K562 (cell line): Measurements from ENCODE around the gene RIPOR1.

Experiments used
- ARID2 ChIP-seq: fragments of 450-650 bp; IDR thresholded peaks from 2 replicates; pipeline ENCODE4 v1.6.1; 2017; ENCODE audit warnings: antibody characterized with exemption, mild to moderate bottlenecking
- CEBPB ChIP-seq: fragments of 450-650 bp; IDR thresholded peaks from 2 replicates; pipeline ENCODE4 v1.6.1; 2016; ENCODE audit warnings: missing genetic modification characterization, missing compliant biosample characterization
- CHD2 ChIP-seq: IDR thresholded peaks from 2 replicates; pipeline ENCODE4 v1.6.1; 2011; ENCODE audit warnings: low read depth, low read length
- CREB1 ChIP-seq, 2 experiments: sonication (generic) in 1 of 2; formaldehyde crosslinking in 1 of 2; IDR thresholded peaks; 2 replicates each; pipeline versions ENCODE4 v1.6.1 to v1.8.0; 2012 to 2022; ENCODE audit warnings: inconsistent platforms in 1 of 2, mild to moderate bottlenecking in 1 of 2, missing genetic modification reagents in 1 of 2, moderate library complexity in 1 of 2
- ELF1 ChIP-seq: fragments of 200-800 bp; sonication (Bioruptor generic); IDR thresholded peaks from 2 replicates; pipeline ENCODE4 v1.6.1; 2016; ENCODE audit warnings: missing genetic modification characterization, missing compliant biosample characterization
- EP300 ChIP-seq: IDR thresholded peaks from 2 replicates; pipeline ENCODE4 v1.6.1; 2012; ENCODE audit warnings: low read length, improper control_type of control experiment
- JUN ChIP-seq, 2 experiments: sonication (generic) in 1 of 2; formaldehyde crosslinking in 1 of 2; IDR thresholded peaks; 2 replicates each; pipeline versions ENCODE4 v1.6.1 to v1.8.0; 2012 to 2022; ENCODE audit warnings: borderline replicate concordance in 2 of 2, mild to moderate bottlenecking in 2 of 2, improper control_type of control experiment in 1 of 2, low read depth in 1 of 2, low read length in 1 of 2, missing genetic modification reagents in 1 of 2
- JUNB ChIP-seq: fragments of 450-650 bp; formaldehyde crosslinking; conservative IDR thresholded peaks from 2 replicates; pipeline ENCODE4 v1.4.0; 2020; ENCODE audit warnings: mild to moderate bottlenecking
- POLR2A ChIP-seq: fragments of 450-650 bp; conservative IDR thresholded peaks from 2 replicates; pipeline ENCODE4 v1.6.1; 2016
- RAD21 ChIP-seq, 2 experiments: fragments of 250-450 bp in 1 of 2; fragments of 450-650 bp in 1 of 2; sonication (Bioruptor Pico) in 1 of 2; formaldehyde crosslinking in 1 of 2; IDR thresholded peaks in 1 of 2; conservative IDR thresholded peaks in 1 of 2; 2 replicates each; pipeline versions ENCODE4 v1.4.0 to v1.8.0; 2020 to 2022; ENCODE audit warnings: mild to moderate bottlenecking in 2 of 2, moderate library complexity in 1 of 2
- TBL1XR1 ChIP-seq, 2 experiments: IDR thresholded peaks; 2 replicates each; pipeline ENCODE4 v1.6.1; 2012; ENCODE audit warnings: improper control_type of control experiment in 2 of 2, low read length in 2 of 2, mild to moderate bottlenecking in 1 of 2
- ZFP91 ChIP-seq: sonication (generic); formaldehyde crosslinking; IDR thresholded peaks from 2 replicates; pipeline ENCODE4 v1.8.0; 2022; ENCODE audit warnings: mild to moderate bottlenecking, missing genetic modification reagents
- TF ChIP-seq, protein P1 (sequence below): sonication (generic); formaldehyde crosslinking; IDR thresholded peaks from 2 replicates; pipeline ENCODE4 v1.5.0; 2020; ENCODE audit warnings: missing genetic modification reagents
- TF ChIP-seq, protein P2 (sequence below), 2 experiments: fragments of 450-650 bp; formaldehyde crosslinking in 1 of 2; IDR thresholded peaks; 2 replicates each; pipeline versions ENCODE4 v1.4.0 to v1.6.1; 2014 to 2020; ENCODE audit warnings: mild to moderate bottlenecking in 2 of 2, borderline replicate concordance in 1 of 2, low read depth in 1 of 2

DNA sequence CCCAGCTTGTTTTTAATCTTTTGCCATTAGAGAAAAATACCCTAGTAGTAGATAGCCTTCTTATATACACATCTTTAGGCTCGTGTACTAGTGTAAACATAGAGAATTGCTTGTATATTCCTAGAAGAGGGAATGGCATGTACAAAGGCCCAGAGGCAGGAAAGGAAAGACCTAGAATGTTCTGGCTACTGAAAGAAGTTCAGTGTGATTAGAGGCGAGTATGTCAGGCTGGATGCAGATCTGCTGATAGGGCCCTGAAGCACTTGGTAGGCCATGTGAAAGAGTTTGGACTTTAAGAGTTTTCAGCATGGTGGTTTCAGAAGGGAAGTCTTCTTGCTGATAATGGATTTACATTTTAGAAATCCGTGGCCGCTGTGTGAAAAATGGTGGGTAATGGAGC, 51.1 kb downstream of the RIPOR1 start:
- TF ChIP-seq CREB1 (IDR thresholded peaks at IDR 0.05) = no peak
- TF ChIP-seq CREB1 (CRISPR knock-in tag; IDR thresholded peaks at IDR 0.05) = no peak
- TF ChIP-seq POLR2A = no peak
- no peak for TF ChIP-seq ELF1 (tag)
- TF ChIP-seq ZFP91 (CRISPR knock-in tag) = no peak
- no peak for TF ChIP-seq JUN (IDR thresholded peaks at IDR 0.05; ENCODE audit: borderline replicate concordance, low read depth, low read length)
- TF ChIP-seq JUN (CRISPR knock-in tag; IDR thresholded peaks at IDR 0.05; ENCODE audit: borderline replicate concordance) = no peak
- TF ChIP-seq, protein P1, sequence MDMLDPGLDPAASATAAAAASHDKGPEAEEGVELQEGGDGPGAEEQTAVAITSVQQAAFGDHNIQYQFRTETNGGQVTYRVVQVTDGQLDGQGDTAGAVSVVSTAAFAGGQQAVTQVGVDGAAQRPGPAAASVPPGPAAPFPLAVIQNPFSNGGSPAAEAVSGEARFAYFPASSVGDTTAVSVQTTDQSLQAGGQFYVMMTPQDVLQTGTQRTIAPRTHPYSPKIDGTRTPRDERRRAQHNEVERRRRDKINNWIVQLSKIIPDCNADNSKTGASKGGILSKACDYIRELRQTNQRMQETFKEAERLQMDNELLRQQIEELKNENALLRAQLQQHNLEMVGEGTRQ (CRISPR knock-in tag) = no peak
- TF ChIP-seq JUNB (CRISPR knock-in tag) = no peak
- TF ChIP-seq, protein P2, sequence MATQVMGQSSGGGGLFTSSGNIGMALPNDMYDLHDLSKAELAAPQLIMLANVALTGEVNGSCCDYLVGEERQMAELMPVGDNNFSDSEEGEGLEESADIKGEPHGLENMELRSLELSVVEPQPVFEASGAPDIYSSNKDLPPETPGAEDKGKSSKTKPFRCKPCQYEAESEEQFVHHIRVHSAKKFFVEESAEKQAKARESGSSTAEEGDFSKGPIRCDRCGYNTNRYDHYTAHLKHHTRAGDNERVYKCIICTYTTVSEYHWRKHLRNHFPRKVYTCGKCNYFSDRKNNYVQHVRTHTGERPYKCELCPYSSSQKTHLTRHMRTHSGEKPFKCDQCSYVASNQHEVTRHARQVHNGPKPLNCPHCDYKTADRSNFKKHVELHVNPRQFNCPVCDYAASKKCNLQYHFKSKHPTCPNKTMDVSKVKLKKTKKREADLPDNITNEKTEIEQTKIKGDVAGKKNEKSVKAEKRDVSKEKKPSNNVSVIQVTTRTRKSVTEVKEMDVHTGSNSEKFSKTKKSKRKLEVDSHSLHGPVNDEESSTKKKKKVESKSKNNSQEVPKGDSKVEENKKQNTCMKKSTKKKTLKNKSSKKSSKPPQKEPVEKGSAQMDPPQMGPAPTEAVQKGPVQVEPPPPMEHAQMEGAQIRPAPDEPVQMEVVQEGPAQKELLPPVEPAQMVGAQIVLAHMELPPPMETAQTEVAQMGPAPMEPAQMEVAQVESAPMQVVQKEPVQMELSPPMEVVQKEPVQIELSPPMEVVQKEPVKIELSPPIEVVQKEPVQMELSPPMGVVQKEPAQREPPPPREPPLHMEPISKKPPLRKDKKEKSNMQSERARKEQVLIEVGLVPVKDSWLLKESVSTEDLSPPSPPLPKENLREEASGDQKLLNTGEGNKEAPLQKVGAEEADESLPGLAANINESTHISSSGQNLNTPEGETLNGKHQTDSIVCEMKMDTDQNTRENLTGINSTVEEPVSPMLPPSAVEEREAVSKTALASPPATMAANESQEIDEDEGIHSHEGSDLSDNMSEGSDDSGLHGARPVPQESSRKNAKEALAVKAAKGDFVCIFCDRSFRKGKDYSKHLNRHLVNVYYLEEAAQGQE (IDR thresholded peaks at IDR 0.05; ENCODE audit: borderline replicate concordance) = no peak
- TF ChIP-seq, protein P2 (CRISPR knock-in tag; IDR thresholded peaks at IDR 0.05; ENCODE audit: low read depth) = no peak
- no peak for TF ChIP-seq TBL1XR1 (IDR thresholded peaks at IDR 0.05; ENCODE audit: low read length in 2 of 2)
- TF ChIP-seq RAD21 (CRISPR knock-in tag; conservative IDR thresholded peaks at IDR 0.05 in 1 of 2, IDR thresholded peaks at IDR 0.05 in 1 of 2) = no peak
- no peak for TF ChIP-seq ARID2
- no peak for TF ChIP-seq CEBPB (tag)
- TF ChIP-seq CHD2 = no peak
- TF ChIP-seq EP300 = no peak
